B cell (primary cell): ENCODE measurements around the gene KCNJ6. TPM values are rescaled to one million over a fixed set of nuclear protein-coding genes. Genes with fewer than 3 reads are reported as not detected.

Source experiments
- ATAC-seq: fragments of 200-7000 bp; cut with Tn5 transposase; one replicate; pipeline ENCODE4 v1.10.0; 2021; ENCODE audit warnings: low read depth, mild to moderate bottlenecking, moderate number of reproducible peaks, moderate library complexity
- CTCF ChIA-PET: fragments of 350-600 bp; sonication (Branson Sonifier 250); formaldehyde crosslinking; loops from one replicate; lab custom pipeline; 2021; ENCODE audit warnings: antibody characterized with exemption, inconsistent platforms; lab: Charles Lee
- POLR2A ChIA-PET: fragments of 350-600 bp; sonication (Branson Sonifier 250); formaldehyde crosslinking; loops from one replicate; lab custom pipeline; 2021; ENCODE audit warnings: antibody characterized with exemption; lab: Charles Lee
- DNase-seq: peaks from one replicate; pipeline ENCODE4 v3.0.0; 2013
- H2AFZ ChIP-seq: 2 replicates; pipeline ENCODE4 v1.6.1; 2012; ENCODE audit warnings: mild to moderate bottlenecking, low read depth, low read length; ENCODE audit not compliant: insufficient read depth, poor library complexity, severe bottlenecking
- H3K27ac ChIP-seq, 2 donors: 1 replicate in 1 of 2; 2 replicates in 1 of 2; pipeline ENCODE4 v1.5.1; 2012 to 2013; ENCODE audit warnings: low read length in 2 of 2, mild to moderate bottlenecking in 2 of 2, moderate library complexity in 1 of 2
- H3K27me3 ChIP-seq, 4 experiments: fragments of 200-600 bp in 1 of 4; sonication (generic) in 1 of 4; replicated peaks in 1 of 4; 1 replicate in 2 of 4; 2 replicates in 2 of 4; pipeline versions ENCODE4 v1.6.1 to v1.7.0; 2013 to 2016; ENCODE audit warnings: low read length in 3 of 4, mild to moderate bottlenecking in 2 of 4, mixed read lengths in 1 of 4, moderate library complexity in 1 of 4; ENCODE audit not compliant: insufficient read depth in 4 of 4, control insufficient read depth in 3 of 4; ENCODE audit errors: control extremely low read depth in 1 of 4
- H3K36me3 ChIP-seq, 2 experiments: replicated peaks in 1 of 2; 1 replicate in 1 of 2; 2 replicates in 1 of 2; pipeline versions ENCODE4 v1.6.1 to v1.7.1; 2013; ENCODE audit warnings: low read length in 1 of 2; ENCODE audit not compliant: insufficient read depth in 2 of 2, control insufficient read depth in 1 of 2; ENCODE audit errors: control extremely low read depth in 1 of 2, extremely low read depth in 1 of 2
- H3K4me1 ChIP-seq, 2 donors: fragments of 200-600 bp in 1 of 2; sonication (generic) in 1 of 2; 1 replicate in 1 of 2; 2 replicates in 1 of 2; pipeline versions ENCODE4 v1.5.1 to v1.6.1; 2013 to 2017; ENCODE audit warnings: low read length in 2 of 2; ENCODE audit not compliant: control insufficient read depth in 2 of 2, insufficient read depth in 2 of 2
- H3K4me2 ChIP-seq: replicated peaks from 2 replicates; pipeline ENCODE3; 2012; ENCODE audit warnings: mild to moderate bottlenecking, low read depth, low read length; ENCODE audit not compliant: poor library complexity, severe bottlenecking
- H3K4me3 ChIP-seq, 5 experiments: fragments of 200-600 bp in 1 of 5; sonication (generic) in 1 of 5; 1 replicate in 3 of 5; 2 replicates in 2 of 5; pipeline versions ENCODE4 v1.5.1 to v1.7.0; 2011 to 2016; ENCODE audit warnings: low read length in 4 of 5, mild to moderate bottlenecking in 4 of 5, low read depth in 2 of 5, control low read depth in 1 of 5, moderate library complexity in 1 of 5; ENCODE audit not compliant: insufficient read depth in 1 of 5; ENCODE audit errors: control extremely low read depth in 1 of 5, extremely low read depth in 1 of 5
- H3K79me2 ChIP-seq: fragments of 200-600 bp; sonication (generic); one replicate; pipeline ENCODE4 v1.6.0; 2016; ENCODE audit warnings: low read length; ENCODE audit not compliant: control insufficient read depth, insufficient read depth
- H3K9ac ChIP-seq: fragments of 200-600 bp; sonication (generic); 2 replicates; pipeline ENCODE4 v1.6.1; 2017; ENCODE audit warnings: mild to moderate bottlenecking, low read length, moderate library complexity
- H3K9me3 ChIP-seq, 3 donors: one replicate each; pipeline versions ENCODE4 v1.6.1 to v1.7.1; 2013; ENCODE audit warnings: low read length in 2 of 3; ENCODE audit not compliant: control insufficient read depth in 2 of 3, insufficient read depth in 1 of 3; ENCODE audit errors: control extremely low read depth in 1 of 3
- H4K20me1 ChIP-seq: 2 replicates; pipeline ENCODE4 v1.6.0; 2012; ENCODE audit warnings: mild to moderate bottlenecking, low read length; ENCODE audit not compliant: insufficient read depth, control insufficient read depth, poor library complexity, severe bottlenecking
- H3K27ac Mint-ChIP-seq: one replicate; pipeline ENCODE4 v1.8.0; 2021; ENCODE audit warnings: mixed read lengths
- H3K27me3 Mint-ChIP-seq: one replicate; pipeline ENCODE4 v1.8.0; 2021; ENCODE audit warnings: mixed read lengths
- H3K4me1 Mint-ChIP-seq: one replicate; pipeline ENCODE4 v1.8.0; 2021; ENCODE audit warnings: mixed read lengths
- H3K4me3 Mint-ChIP-seq: one replicate; pipeline ENCODE4 v1.8.0; 2021; ENCODE audit warnings: mixed read lengths
- H3K9me3 Mint-ChIP-seq: one replicate; pipeline ENCODE4 v1.8.0; 2022; ENCODE audit warnings: mixed read lengths; ENCODE audit not compliant: insufficient read depth
- EZH2 ChIP-seq: IDR thresholded peaks from 2 replicates; pipeline ENCODE4 v1.6.1; 2012; ENCODE audit warnings: borderline replicate concordance, low read depth, mild to moderate bottlenecking, moderate library complexity, low read length; ENCODE audit not compliant: insufficient read depth, poor library complexity, severe bottlenecking
- WGBS: methylation state at CpG from one replicate; pipeline ENCODE4 v1.1.5; 2013; ENCODE audit warnings: missing lambda C conversion rate; ENCODE audit not compliant: insufficient coverage; 5-methylcytosine and 5-hydroxymethylcytosine counted together
- intact Hi-C: fragments of 100-400 bp; cut with micrococcal nuclease; formaldehyde crosslinking; loops from one replicate; pipeline ENCODE4 v1.10.0; 2022
- polyA plus RNA-seq: library from polyadenylated mRNA; depleted of rRNA; stranded (reverse); fragments of >200 nt; gene quantifications from 2 replicates; pipeline ENCODE4 v1.2.3, GENCODE V29; 2012
- total RNA-seq, 2 donors: library from RNA; stranded (reverse); fragments of 120-200 nt in 1 of 2; gene quantifications; 1 replicate in 1 of 2; 2 replicates in 1 of 2; pipeline versions ENCODE4 v1.2.3 to v1.2.4, GENCODE V29; 2013 to 2022
- TF ChIP-seq, protein P1 (sequence below): fragments of 200-600 bp; IDR thresholded peaks from one replicate; pipeline ENCODE4 v1.8.0; 2022; ENCODE audit warnings: antibody characterized with exemption, mild to moderate bottlenecking

Gene KCNJ6
- total and polyA plus RNA-seq, 2 donors (not counting 1 experiment from before 2014, with no cell fraction given), result not detected

- no peak for DNase-seq
- Mint-ChIP-seq H3K9me3 (no peaks in the 10 kb centered on the region), H3K4me1 (no peaks in the 10 kb centered on the region), H3K27ac (no peak overlapping the region), H3K4me3 (no peak overlapping the region), H3K27me3 (peaks cover 4% of the 10 kb centered on the region)
- H2AFZ ChIP-seq, result no peak overlapping the region
- 80% methylated on average over 1 of the region's 3 CpGs for WGBS
- H3K4me2 ChIP-seq, result no peak overlapping the region
- TF ChIP-seq EZH2, result no peak
- TF ChIP-seq, protein P1, sequence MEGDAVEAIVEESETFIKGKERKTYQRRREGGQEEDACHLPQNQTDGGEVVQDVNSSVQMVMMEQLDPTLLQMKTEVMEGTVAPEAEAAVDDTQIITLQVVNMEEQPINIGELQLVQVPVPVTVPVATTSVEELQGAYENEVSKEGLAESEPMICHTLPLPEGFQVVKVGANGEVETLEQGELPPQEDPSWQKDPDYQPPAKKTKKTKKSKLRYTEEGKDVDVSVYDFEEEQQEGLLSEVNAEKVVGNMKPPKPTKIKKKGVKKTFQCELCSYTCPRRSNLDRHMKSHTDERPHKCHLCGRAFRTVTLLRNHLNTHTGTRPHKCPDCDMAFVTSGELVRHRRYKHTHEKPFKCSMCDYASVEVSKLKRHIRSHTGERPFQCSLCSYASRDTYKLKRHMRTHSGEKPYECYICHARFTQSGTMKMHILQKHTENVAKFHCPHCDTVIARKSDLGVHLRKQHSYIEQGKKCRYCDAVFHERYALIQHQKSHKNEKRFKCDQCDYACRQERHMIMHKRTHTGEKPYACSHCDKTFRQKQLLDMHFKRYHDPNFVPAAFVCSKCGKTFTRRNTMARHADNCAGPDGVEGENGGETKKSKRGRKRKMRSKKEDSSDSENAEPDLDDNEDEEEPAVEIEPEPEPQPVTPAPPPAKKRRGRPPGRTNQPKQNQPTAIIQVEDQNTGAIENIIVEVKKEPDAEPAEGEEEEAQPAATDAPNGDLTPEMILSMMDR, result no peak
- ChIA-PET CTCF (no interaction called here), POLR2A (no interaction called here)
- no peak overlapping the region for H3K27ac ChIP-seq
- no peaks in the 10 kb centered on the region for H3K36me3 ChIP-seq
- intact Hi-C loops, result no loop called here
- H3K79me2 ChIP-seq, result no peaks in the 10 kb centered on the region
- H4K20me1 ChIP-seq, result no peaks in the 10 kb centered on the region
- ATAC-seq, result no peak
- H3K27me3 ChIP-seq, result no peaks in the 10 kb centered on the region
- no peak overlapping the region for H3K4me3 ChIP-seq
- no peaks in the 10 kb centered on the region for H3K9me3 ChIP-seq
- H3K4me1 ChIP-seq, result no peaks in the 10 kb centered on the region
- H3K9ac ChIP-seq, result no peak overlapping the region
These were observed 116.8 kb downstream of the KCNJ6 start for GRCh38 chr21:37799211-37800056.

DNA sequence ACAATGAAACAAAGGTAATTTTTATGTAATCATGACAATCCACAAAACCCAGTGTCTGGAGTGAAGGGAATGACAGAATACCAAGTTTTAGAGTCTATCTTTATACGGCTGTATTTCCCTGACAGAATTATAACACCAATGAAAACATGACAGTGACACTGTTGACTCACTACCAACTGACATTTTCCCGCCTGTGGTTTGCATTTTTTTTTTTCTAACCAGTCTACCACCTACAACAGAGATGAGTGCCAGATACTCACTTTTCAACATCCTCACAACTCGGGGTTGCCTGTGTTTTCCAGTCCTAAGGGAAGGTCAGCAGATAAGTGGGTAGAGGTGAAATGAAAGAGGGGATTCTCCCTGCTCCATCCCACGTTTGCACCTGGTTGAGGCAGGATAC, 118.9 kb downstream of the KCNJ6 start:
- Mint-ChIP-seq H3K4me1 (no peaks in the 10 kb centered on the region), H3K9me3 (no peaks in the 10 kb centered on the region), H3K4me3 (no peak overlapping the region), H3K27ac (no peak overlapping the region), H3K27me3 (peaks cover 4% of the 10 kb centered on the region)
- no peaks in the 10 kb centered on the region for H4K20me1 ChIP-seq
- POLR2A ChIA-PET, result no interaction called here
- no peak overlapping the region for H3K4me2 ChIP-seq
- 70% methylated on average over 2 of the region's 4 CpGs for WGBS
- H2AFZ ChIP-seq, result no peak overlapping the region
- H3K9me3 ChIP-seq, result no peaks in the 10 kb centered on the region
- ATAC-seq, result no peak
- CTCF ChIA-PET, result no interaction called here
- no peaks in the 10 kb centered on the region for H3K4me1 ChIP-seq
- H3K4me3 ChIP-seq, result no peak overlapping the region
- H3K79me2 ChIP-seq, result no peaks in the 10 kb centered on the region
- no peaks in the 10 kb centered on the region for H3K27me3 ChIP-seq
- no peaks in the 10 kb centered on the region for H3K36me3 ChIP-seq
- DNase-seq, result no peak
- no peak overlapping the region for H3K9ac ChIP-seq
- TF ChIP-seq EZH2, result no peak
- TF ChIP-seq, protein P1, result no peak
- intact Hi-C loops, result no loop called here
- no peak overlapping the region for H3K27ac ChIP-seq
